ENCODE data around the gene RNF150. TPM values are rescaled to one million over a fixed set of nuclear protein-coding genes. Genes with fewer than 3 reads are reported as not detected.

The RNF150 gene
- total RNA-seq, 2 experiments from 2014 or later = 0.02 to 0.08 TPM

- Mint-ChIP-seq H3K27ac (no peak overlapping the region), H3K27me3 (peaks cover 6% of the 10 kb centered on the region), H3K9me3 (no peaks in the 10 kb centered on the region), H3K4me1 (no peaks in the 10 kb centered on the region), H3K4me3 (no peak overlapping the region), H3K36me3 (no peaks in the 10 kb centered on the region)
- DNase-seq = no peak
Measured at GRCh38 chr4:141142423-141142822, 9.2 kb upstream of the RNF150 start.

DNA sequence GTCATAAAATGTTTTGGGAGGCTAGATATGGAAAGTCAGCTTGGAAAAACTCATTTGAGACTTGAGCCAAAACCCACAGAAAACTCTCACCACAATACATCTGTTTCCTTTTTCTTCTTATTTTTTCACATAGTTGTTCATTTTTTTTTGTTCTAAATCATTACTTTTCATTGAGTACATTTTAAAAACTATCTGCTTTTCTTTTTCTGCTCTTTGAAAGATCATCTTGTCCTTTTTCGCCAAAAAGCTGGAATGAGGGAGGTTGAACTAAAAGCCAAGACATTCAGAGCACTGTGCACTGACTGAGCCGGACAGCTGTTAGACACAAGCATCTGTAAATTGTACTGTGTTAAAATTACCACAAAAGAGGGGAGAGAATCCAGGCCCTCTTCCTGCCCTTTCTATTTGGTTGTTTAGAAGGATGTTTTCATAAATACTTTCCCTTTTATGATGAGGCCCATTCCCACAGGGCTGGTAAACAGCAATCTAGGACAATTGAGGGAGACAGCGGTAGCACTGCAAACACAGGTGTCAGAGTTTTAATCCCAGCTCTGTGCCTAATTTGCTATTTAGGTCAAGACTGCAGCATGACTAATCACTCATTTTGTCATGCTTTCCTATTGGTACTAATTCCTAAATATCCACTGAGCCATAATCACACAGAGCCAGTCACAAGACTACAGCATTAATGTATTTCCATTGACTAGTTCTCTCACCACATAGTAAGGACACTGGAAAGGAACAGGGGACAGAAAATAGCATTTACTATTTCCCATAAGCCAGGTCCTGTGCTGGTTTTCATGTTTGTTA, 7.3 kb upstream of the RNF150 start:
- no peak for DNase-seq
- peaks cover 24% of the 10 kb centered on the region for H3K27me3 Mint-ChIP-seq
- no peak overlapping the region for H3K4me3 Mint-ChIP-seq
- no peaks in the 10 kb centered on the region for H3K4me1 Mint-ChIP-seq
- H3K36me3 Mint-ChIP-seq = no peaks in the 10 kb centered on the region
- no peaks in the 10 kb centered on the region for H3K9me3 Mint-ChIP-seq
- no peak overlapping the region for H3K27ac Mint-ChIP-seq

DNA sequence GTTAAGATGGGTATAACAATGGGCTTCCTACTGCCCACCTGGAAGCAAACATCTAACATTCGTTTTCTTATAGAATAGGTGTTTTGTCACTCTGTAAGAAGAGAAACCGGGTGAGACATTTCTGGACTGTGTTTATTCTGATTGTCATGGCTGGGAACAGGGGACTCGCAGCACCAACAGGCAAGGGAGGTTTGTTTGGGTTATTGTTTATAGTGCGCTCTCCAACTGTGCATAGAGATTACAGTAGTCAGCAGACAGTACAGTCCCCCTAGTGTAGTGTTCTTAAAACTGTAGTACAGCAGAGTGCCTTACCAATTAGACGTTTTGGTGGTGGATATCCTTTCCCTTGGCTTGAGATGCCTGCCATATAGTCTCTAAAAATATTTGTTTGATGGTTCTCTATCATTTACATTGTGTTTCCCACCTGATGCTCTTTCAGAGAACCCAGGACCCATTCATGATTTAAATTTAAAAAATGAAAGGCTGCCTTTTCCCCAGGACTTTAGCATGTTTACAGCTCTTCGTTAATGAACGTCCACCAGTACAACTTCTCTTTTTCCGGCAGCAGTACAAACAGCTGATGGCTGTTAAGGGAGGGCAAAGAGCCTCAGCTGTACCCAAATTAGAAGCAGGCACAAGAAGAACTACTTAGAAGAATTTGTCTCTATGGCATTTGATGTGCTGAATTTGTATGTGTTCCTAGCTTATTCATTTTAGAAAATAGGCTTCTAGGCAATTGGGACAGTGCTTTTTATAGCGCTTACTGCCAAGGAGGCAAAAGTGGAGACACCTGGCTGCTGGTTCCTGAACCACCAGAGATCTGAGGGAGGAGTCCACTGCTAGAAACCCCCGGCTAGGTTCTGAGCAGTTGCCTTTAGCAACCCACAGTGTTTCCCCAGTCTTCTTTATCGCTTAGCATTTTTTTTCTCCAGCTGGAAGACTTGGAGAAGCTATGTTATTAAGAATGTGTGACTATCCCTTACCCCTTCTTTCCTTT, 1.0 kb upstream of the RNF150 start:
- no peak for DNase-seq
- Mint-ChIP-seq H3K4me3 (no peak overlapping the region), H3K9me3 (no peaks in the 10 kb centered on the region), H3K4me1 (peaks cover 9% of the 10 kb centered on the region), H3K27ac (no peak overlapping the region), H3K27me3 (peaks cover 73% of the 10 kb centered on the region), H3K36me3 (no peaks in the 10 kb centered on the region)

GRCh38 chr4:141132709-141133145, 542 bp downstream of the RNF150 start:
- no peak overlapping the region for H3K27ac Mint-ChIP-seq
- no peaks in the 10 kb centered on the region for H3K36me3 Mint-ChIP-seq
- no peaks in the 10 kb centered on the region for H3K9me3 Mint-ChIP-seq
- peak overlapping the region; percentile 83 for H3K4me3 Mint-ChIP-seq
- H3K27me3 Mint-ChIP-seq = peaks cover 86% of the 10 kb centered on the region
- peaks cover 9% of the 10 kb centered on the region for H3K4me1 Mint-ChIP-seq
- DNase-seq = no peak

DNA sequence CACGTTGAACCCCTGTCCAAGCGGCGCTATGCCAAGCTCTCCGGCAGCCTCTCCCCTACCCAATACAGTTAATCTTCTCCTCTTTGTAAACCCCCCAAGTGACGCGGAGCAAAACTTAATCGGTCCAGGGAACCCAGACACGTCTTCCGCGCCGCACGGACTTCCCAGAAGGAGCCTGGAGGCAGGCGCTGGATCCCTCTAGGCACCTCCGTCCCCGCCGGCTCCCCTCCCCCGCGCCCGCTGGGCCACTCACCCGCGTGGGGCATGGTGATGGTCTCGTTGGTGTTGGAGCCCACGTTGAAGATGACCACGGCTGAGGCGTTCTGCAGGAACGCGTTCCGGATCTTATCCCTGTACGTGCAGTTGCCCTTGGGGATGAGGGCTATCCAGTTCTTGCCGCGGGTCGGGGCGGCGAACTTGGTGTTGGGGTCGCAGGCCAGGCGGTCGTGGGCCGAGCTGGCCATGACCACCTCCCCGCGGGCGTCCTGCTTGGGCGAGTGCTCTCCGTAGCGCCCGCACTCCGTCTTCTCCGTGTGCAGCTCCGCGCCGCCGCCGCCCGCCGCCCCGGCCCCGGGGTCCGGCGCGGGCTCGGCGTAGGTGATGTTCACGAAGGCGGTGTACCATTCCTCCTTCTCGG, 1.1 kb downstream of the RNF150 start:
- Mint-ChIP-seq H3K4me1 (peaks cover 9% of the 10 kb centered on the region), H3K36me3 (no peaks in the 10 kb centered on the region), H3K27me3 (peaks cover 86% of the 10 kb centered on the region), H3K4me3 (peak overlapping the region; percentile 35), H3K9me3 (no peaks in the 10 kb centered on the region), H3K27ac (no peak overlapping the region)
- DNase-seq = no peak

DNA sequence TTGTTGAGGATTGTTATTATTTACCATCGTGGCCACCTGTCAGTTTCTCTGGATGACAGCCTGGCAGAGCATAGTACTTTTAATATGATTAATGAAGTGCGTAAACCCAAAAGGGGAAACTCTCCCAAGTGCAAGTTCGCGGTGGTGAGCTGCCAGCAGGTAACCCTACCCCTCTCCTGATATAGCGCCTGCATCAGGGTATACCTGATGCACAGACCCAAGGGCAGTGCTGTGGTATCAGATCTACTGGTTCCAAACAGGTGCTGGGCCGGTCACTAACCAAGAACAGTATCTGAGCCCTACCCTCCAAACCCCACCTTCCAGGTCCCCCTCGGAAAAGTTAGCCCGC, 1.6 kb downstream of the RNF150 start:
- H3K9me3 Mint-ChIP-seq = no peaks in the 10 kb centered on the region
- H3K36me3 Mint-ChIP-seq = no peaks in the 10 kb centered on the region
- H3K4me1 Mint-ChIP-seq = peaks cover 9% of the 10 kb centered on the region
- no peak for DNase-seq
- H3K4me3 Mint-ChIP-seq = peak overlapping the region; percentile 35
- H3K27me3 Mint-ChIP-seq = peaks cover 81% of the 10 kb centered on the region
- no peak overlapping the region for H3K27ac Mint-ChIP-seq

DNA sequence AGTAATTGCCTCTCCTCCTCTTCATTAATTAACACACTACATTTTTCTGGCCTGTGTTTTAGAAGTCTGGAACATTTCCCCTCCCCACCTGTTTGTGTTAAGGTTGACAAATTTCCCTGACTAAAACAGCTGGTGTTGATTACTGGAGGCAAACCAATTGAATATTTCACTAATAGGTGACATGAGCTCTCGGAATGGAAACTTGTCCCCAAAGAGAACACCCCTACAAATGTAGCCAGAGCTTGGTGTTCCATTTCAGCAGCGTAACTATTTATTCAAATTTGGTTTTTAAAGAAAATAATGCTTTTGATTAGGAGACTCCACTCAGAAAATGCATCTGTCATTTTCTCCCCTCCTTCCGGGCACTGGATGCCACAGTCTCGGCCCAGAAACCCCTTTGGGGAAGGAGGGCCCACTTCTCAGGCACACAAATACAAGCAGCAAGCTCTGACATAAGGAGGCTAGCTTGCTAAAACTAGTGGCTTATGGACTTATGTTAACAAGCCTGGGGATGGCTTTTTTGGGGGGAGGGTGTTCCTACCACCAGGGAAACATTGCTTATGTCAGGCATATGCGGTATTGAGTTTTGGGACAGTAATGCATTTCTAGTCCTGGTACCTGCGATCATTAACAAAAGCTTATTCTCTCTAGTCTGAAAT, 2.2 kb downstream of the RNF150 start:
- Mint-ChIP-seq H3K4me3 (no peak overlapping the region), H3K36me3 (no peaks in the 10 kb centered on the region), H3K27me3 (peaks cover 75% of the 10 kb centered on the region), H3K27ac (no peak overlapping the region), H3K9me3 (no peaks in the 10 kb centered on the region), H3K4me1 (peaks cover 9% of the 10 kb centered on the region)
- no peak for DNase-seq

GRCh38 chr4:141127884-141128283, 5.4 kb downstream of the RNF150 start:
- Mint-ChIP-seq H3K4me3 (no peak overlapping the region), H3K27me3 (peaks cover 49% of the 10 kb centered on the region)

GRCh38 chr4:141126769-141127168, 6.5 kb downstream of the RNF150 start:
- H3K9me3 Mint-ChIP-seq = no peaks in the 10 kb centered on the region
- H3K4me1 Mint-ChIP-seq = peaks cover under 1% of the 10 kb centered on the region
- no peak overlapping the region for H3K27ac Mint-ChIP-seq
- no peak overlapping the region for H3K4me3 Mint-ChIP-seq
- DNase-seq = no peak
- H3K36me3 Mint-ChIP-seq = no peaks in the 10 kb centered on the region
- peaks cover 44% of the 10 kb centered on the region for H3K27me3 Mint-ChIP-seq

More at GRCh38 chr4:141127884-141128283, 5.4 kb downstream of the RNF150 start:
- no peak for DNase-seq
- H3K36me3 Mint-ChIP-seq = no peaks in the 10 kb centered on the region
- H3K27ac Mint-ChIP-seq = no peak overlapping the region
- H3K4me1 Mint-ChIP-seq = peaks cover 4% of the 10 kb centered on the region
- no peaks in the 10 kb centered on the region for H3K9me3 Mint-ChIP-seq

GRCh38 chr4:141124224-141124623, 9.0 kb downstream of the RNF150 start:
- Mint-ChIP-seq H3K36me3 (no peaks in the 10 kb centered on the region), H3K27ac (no peak overlapping the region), H3K9me3 (no peaks in the 10 kb centered on the region), H3K4me3 (no peak overlapping the region), H3K27me3 (peaks cover 19% of the 10 kb centered on the region), H3K4me1 (no peaks in the 10 kb centered on the region)
- DNase-seq = no peak

DNA sequence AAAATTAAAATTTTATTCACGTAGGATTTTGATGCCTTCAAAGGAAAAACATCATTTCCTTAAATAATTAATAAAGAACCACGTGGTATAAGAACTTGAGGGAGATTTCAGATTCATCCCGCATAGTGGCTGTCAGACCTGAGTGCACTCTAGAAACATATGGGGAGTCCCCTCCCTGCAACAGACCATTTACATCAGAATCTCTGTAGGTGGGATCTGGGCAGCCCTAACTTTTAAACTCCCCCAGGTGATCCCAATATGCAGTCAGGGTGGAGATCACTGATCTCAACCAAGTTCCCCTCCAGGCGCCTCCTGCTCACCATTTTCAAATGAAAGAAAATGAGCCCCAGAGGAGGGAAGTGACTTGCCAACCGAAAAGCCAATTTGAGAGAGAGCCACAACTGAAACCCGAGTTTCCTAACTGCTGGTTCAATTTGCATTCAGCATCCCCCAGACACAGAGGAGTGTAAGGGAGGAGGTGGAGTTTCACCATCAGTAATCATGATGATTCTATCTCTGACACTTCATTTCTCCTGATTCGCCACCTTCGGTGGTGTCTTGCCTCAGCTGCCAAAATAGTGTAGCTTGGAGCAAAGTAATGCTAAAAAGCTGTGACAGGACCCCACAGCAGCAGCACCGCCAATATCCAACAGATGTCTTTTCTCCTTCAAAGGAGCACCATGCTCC, 11.4 kb downstream of the RNF150 start:
- no peaks in the 10 kb centered on the region for H3K4me1 Mint-ChIP-seq
- H3K4me3 Mint-ChIP-seq = no peak overlapping the region
- H3K27me3 Mint-ChIP-seq = peaks cover 3% of the 10 kb centered on the region
- H3K27ac Mint-ChIP-seq = no peak overlapping the region
- no peaks in the 10 kb centered on the region for H3K9me3 Mint-ChIP-seq
- H3K36me3 Mint-ChIP-seq = no peaks in the 10 kb centered on the region
- no peak for DNase-seq

DNA sequence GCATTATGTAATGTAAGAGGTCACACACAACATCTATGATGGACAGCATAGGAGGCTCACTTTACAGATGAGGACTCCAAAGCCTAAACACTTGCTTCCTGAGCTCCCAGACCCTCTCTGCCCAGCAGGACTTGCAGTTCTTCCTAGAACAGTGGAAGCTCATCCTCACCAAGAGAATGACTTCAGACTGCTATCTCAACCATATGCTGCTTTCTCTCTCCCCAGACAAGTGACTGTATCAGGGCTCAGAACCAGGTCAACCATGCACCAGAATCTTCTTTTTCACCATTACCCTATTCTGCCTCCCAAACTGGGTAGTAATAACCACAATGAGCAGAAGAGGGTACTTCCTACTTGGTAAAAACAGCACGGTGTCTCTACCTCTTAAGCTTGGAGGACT, 12.2 kb downstream of the RNF150 start:
- no peak overlapping the region for H3K4me3 Mint-ChIP-seq

DNA sequence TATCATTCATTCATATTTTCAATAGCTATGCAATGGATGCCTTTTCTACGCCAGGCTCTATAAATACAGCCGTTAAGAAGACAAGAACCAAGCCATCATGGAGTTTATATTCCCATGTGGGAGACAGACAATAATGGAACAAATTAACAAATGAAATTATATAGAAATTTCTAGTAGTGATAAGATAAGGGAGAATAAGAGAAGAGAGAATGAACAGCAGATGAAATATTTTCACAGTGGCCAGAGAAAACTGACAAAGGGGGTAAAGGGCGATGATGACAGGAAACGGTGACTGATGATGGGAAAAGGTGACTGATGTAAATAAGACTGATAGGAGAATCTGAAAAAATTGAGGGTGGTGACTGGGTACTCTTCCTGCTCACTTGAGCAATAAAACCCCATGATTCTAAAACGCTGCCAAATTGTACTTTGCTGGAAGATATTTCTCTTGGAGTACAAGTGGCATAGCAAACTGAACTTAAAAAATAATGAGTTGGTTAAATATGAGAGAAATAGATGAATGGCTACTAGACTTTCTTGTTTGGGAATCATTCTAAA, 13.2 kb downstream of the RNF150 start:
- Mint-ChIP-seq H3K4me3 (no peak overlapping the region), H3K9me3 (peaks cover 5% of the 10 kb centered on the region), H3K4me1 (no peaks in the 10 kb centered on the region), H3K27ac (no peak overlapping the region), H3K36me3 (peaks cover under 1% of the 10 kb centered on the region), H3K27me3 (peaks cover 3% of the 10 kb centered on the region)
- no peak for DNase-seq

More for the DNA sequence above, 12.2 kb downstream of the RNF150 start:
- H3K9me3 Mint-ChIP-seq = peaks cover 2% of the 10 kb centered on the region
- H3K27me3 Mint-ChIP-seq = peaks cover 3% of the 10 kb centered on the region
- H3K27ac Mint-ChIP-seq = no peak overlapping the region
- no peaks in the 10 kb centered on the region for H3K4me1 Mint-ChIP-seq
- H3K36me3 Mint-ChIP-seq = no peaks in the 10 kb centered on the region
- no peak for DNase-seq

DNA sequence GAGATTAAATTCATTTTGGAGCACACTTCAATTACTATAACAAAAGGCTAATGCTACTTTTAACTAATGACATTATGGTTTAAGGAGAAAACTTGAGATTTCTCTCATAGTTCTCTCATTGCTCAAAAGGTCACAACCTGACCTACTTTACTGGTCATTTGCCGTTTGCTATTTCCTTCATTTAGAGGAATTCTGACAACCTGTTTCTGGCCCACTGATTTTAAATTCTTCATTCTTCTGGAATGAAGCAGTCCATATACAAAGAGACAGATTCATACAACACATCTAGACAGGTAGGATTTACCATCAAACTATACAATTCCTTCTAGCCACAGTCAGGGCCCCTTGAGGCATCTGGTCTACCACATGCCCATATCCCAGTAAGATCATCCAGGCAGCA, 14.2 kb downstream of the RNF150 start:
- no peaks in the 10 kb centered on the region for H3K4me1 Mint-ChIP-seq
- peaks cover 1% of the 10 kb centered on the region for H3K36me3 Mint-ChIP-seq
- no peak overlapping the region for H3K4me3 Mint-ChIP-seq
- H3K27ac Mint-ChIP-seq = no peak overlapping the region
- DNase-seq = no peak
- peaks cover 3% of the 10 kb centered on the region for H3K27me3 Mint-ChIP-seq
- peaks cover 5% of the 10 kb centered on the region for H3K9me3 Mint-ChIP-seq

All from activated naive CD8-positive, alpha-beta T cell treated with anti-CD3 and anti-CD28 coated beads for 36 hours (primary cell).